HUDEP-2 (cell line): Measurements from ENCODE around the gene ZNF641.
"Not testable (repeated sequence)": the region's sequence is repeated elsewhere in the genome, so short reads cannot be mapped to it uniquely, and the experiment has no call there.

Experiments used
- DNase-seq, 76 experiments: peaks; one replicate each; lab custom pipeline; 2025; ENCODE audit not compliant: unreplicated experiment in 76 of 76; lab: John Stamatoyannopoulos, UW

Gene ZNF641

DNA sequence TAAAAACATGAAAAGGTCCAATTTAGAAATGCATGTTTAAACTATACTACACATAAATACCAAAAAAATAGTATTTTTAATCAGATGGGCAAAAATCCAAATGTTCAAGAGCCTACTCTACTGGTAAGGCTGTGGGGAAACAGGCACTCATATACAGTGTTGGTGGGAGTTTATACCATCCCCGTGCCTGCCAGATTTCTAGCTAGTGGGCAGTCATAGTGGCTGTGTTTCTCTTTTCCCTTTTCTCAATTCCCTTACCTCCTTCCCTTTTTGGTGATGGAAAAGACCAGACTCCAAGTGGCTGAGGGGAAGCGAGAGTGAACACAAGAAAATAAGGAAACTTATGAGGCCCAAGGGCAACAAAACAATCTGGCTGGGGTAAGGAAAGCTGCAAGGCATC, 14.7 kb downstream of the ZNF641 start:
- no peak for DNase-seq

GRCh38 chr12:48334808-48335207, 15.9 kb downstream of the ZNF641 start:
- no peak for DNase-seq

DNA sequence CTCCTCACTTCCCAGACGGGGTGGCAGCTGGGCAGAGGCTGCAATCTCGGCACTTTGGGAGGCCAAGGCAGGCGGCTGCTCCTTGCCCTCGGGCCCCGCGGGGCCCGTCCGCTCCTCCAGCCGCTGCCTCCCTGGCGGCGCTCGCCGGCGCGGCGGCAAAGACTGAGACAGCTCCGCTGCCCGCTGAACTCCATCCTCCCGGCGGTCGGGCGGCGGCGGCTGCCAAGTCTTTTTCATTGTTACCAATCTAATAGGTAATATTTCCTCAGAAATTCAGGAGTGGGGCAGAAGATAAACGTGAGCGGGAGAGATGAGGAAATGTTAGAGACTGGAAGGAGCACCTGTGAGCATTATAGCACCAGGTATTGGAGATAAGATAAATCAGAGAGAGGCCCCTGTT, 17.0 kb downstream of the ZNF641 start:
- not testable (repeated sequence) for DNase-seq

DNA sequence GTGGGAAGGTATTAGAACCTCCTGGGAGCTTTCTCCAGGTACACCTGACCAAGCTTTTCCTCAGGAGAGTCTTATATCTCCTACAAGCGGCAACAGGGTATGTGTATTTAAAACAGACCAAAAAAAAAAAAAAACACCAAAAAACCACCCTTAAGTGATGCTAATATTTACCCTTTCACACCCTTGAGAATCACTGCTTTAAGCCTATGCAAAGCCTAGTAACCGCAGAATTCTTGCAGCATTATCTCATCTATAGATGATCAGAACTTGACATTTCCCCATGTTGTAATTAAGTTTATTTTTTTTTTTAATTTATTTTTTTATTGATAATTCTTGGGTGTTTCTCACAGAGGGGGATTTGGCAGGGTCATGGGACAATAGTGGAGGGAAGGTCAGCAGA, 19.3 kb downstream of the ZNF641 start:
- no peak for DNase-seq

DNA sequence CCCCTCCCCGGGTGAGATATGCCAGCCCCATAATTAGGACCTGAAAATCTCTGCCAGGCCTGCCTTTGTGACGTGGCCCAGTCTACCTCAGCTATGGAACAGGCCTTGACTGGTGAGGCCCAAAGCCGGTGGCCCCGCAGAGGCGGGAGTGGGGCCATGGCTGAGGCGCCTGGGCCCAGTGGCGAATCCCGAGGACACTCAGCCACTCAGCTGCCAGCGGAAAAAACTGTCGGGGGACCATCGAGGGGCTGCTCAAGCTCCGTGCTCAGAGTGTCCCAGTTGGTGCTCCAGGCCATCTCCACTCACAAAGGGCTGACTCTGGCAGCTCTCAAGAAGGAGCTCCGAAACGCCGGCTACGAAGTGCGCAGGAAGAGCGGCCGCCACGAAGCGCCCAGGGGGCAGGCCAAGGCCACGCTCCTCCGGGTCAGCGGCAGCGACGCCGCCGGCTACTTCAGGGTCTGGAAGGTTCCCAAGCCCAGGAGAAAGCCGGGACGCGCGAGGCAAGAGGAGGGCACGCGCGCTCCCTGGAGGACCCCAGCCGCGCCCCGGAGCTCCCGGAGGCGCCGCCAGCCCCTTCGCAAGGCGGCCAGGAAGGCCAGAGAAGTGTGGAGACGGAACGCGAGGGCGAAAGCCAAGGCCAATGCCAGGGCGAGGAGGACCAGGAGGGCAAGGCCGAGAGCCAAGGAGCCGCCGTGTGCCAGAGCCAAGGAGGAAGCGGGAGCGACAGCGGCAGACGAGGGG, 21.4 kb downstream of the ZNF641 start:
- DNase-seq: no peak

DNA sequence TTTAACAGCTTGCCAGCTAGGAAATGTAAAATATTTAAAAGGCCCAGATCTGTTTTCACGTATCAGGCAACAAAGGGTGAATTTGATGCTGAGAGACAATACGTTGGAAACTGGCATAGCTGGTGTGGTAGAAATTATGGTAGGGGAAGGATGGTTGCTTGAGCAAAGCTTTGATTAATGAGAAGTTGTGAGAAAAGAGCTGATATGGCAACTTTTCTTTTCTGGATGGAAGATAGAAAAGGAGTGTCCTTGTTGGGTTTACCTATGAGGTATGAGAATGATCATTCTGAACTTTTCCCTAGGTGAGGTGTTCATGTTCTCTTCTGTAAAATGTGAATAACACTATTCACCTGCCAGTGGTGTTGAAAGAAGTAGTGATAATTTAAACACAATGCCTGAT, 34.2 kb downstream of the ZNF641 start:
- DNase-seq: no peak

GRCh38 chr12:48311313-48311712, 39.4 kb downstream of the ZNF641 start:
- DNase-seq: no peak

DNA sequence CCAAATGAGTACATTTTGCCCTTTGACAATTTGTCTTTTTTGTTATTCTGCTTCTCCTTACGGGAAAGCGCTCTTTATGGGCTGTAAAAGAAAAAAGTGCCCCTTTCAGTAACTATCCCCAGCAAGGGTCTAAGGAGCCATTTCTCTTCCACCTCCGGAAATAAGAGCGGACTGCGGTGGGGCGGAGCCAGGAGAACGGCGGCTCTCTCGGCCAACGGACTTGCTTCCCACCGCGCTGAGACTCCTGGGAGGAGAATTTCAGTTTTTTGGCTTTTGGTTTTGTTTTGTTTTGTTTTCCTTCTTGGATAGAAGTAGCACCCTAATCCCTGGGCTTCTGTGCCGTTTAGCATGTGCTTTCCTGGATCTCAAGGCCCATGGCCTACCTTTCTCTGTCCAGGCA, 43.5 kb downstream of the ZNF641 start:
- no peak for DNase-seq

GRCh38 chr12:48305190-48305589, 45.5 kb downstream of the ZNF641 start:
- no peak for DNase-seq

DNA sequence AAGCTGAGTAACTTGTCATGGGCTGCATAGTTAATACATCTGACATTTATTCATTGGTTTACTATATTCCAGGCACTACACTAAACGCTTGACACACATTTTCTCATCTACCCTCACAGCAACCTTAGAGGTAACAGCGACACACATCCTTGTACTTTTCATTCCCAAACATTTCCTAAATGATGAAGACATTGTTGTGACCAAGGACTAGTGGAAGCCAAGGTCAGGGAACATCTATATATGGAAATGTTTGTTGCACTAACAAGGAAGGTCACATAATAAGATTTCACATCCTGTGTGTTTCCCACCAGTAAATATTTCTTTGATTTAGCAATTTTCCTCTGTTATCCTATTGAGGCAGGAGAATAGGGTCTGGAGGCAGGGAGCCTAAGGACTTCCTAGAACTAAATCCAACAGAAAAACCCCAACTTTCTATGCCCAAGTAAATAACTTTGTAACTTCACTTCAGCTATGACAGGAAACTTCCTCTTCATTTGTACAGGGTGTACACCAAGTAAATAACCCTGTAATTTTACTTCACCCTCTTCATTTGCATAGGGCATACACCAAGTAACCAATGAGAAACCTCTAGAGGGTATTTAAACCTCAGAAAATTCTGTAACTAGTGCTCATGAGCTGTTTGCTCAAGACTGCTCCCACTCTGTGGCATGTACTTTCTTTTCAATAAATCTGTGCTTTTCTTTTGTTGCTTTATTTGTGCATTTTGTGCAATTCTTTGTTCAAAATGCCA, 48.4 kb downstream of the ZNF641 start:
- no peak for DNase-seq

- DNase-seq: no peak
These were observed 49.9 kb downstream of the ZNF641 start for GRCh38 chr12:48300774-48301173.

DNA sequence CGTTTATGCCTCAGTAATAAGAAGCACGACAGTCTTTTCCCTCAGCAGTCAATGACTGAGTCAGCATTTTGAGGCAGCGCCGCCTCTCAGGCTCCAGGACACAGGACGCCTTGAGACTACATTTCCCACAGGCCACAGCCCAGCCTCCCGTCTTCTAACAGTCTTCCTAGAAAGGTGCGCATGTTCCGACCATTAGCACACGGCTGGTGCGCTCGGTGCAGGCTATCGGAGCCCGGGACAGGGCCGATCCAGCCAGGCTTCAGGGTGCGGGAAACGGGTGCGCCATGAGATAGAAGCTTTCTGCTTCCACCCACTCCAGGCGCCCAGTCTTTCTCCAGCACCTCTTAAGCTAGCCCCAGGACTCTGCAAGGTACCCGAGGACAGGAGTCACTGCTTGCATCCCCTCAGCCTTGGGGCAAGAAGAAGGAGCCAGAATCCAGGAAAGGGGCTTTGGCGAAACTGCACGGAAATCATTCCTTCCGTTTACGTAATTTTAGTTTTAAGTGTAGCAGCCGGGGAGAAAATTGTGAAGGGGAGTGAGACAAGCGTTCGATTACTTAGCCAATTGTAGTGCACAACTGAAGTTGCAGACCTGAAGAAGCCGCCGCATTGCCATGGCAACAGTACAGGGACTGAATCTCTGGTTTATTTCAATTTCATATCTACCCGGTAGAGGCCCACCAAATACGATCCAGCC, 54.0 kb downstream of the ZNF641 start:
- DNase-seq: peak in 54 of 76 experiments; percentile 1 to 71 (median 25)

- no peak for DNase-seq
These were observed 58.7 kb downstream of the ZNF641 start for GRCh38 chr12:48292040-48292439.

DNA sequence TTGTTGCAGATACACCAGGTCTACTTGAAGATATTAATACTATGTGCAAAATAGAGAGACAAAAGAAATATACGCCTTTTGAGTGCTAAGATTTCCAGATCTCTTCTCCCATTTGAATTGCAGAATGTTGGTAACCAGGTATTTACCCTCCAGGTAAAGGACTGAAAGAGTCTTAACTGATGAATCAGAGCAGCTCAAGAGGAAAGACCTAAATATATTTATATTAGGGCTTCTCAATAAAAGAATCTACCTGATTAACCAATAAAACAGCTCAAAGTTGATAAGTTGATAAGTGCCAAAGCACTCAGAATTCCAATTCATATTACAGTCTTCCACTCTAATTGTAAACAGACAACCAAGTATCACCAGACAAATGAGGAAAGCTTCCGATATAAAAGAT, 59.2 kb downstream of the ZNF641 start:
- DNase-seq: no peak

DNA sequence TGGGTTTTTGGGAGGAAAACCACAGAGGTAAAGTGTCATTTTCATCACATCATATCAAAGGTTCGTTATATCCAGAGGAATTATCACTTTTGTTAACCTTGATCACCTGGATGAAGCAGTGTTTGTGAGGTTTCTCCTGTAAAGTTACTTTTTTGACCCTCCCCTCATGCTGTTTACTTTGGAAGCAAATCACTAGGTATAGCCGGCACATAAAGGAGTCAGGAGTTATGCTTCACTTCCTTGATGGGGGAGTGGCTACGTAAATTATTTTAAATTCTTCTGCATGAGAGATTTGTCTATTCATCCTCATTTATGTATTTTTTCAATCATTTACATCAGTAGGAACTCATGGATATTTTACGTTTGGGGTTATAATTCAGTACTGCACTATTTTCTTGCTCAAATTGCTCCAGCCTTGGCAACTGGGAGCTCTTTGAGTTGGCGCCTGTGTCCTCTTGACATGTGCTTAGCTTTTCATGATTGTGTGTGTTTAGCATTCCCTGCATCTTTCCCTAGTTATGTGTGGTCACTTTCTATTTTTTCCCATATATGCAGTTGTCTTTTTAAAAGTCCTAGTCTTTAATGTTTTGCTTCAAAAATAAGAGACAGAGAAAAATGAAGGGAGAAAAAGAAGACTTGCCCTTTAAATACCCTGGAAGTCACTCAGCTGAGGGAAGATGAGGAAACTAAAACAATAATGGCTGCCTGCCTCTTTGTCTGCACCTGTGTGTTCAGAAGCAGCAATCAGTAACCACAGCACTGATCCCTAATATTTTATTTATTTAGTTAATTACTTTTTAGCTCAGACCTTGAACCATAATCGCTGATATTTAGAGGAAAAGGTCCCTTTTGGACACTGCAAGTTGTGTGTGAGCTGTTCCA, 62.1 kb downstream of the ZNF641 start:
- no peak for DNase-seq
